HG02884 (cell line): ENCODE measurements around the gene CIB4.

Experiments used
- ATAC-seq: cut with Tn5 transposase; IDR thresholded peaks from one replicate; pipeline ENCODE4 v1.9.1; 2021; ENCODE audit warnings: mild to moderate bottlenecking, moderate library complexity; ENCODE audit not compliant: unreplicated experiment

The CIB4 gene

GRCh38 chr2:26556309-26557243 is 84.6 kb downstream of the CIB4 start:
- ATAC-seq, result no peak

GRCh38 chr2:26555246-26556133 is 85.7 kb downstream of the CIB4 start:
- no peak for ATAC-seq

GRCh38 chr2:26552641-26553374 is 88.4 kb downstream of the CIB4 start:
- ATAC-seq, result no peak

GRCh38 chr2:26550276-26551015 is 90.7 kb downstream of the CIB4 start:
- no peak for ATAC-seq

GRCh38 chr2:26542676-26543505 is 98.3 kb downstream of the CIB4 start:
- no peak for ATAC-seq

GRCh38 chr2:26542194-26542455 is 99.0 kb downstream of the CIB4 start:
- ATAC-seq, result no peak

GRCh38 chr2:26541401-26542193 is 99.6 kb downstream of the CIB4 start:
- ATAC-seq, result no peak

- ATAC-seq, result no peak
Observed at GRCh38 chr2:26540961-26541360, 100.2 kb downstream of the CIB4 start.

GRCh38 chr2:26540306-26540705 is 100.9 kb downstream of the CIB4 start:
- no peak for ATAC-seq

- ATAC-seq, result no peak
Observed at GRCh38 chr2:26537826-26538475, 103.2 kb downstream of the CIB4 start.

- ATAC-seq, result no peak
Observed at GRCh38 chr2:26537069-26537825, 103.9 kb downstream of the CIB4 start.

GRCh38 chr2:26536371-26537068 is 104.6 kb downstream of the CIB4 start:
- no peak for ATAC-seq

- ATAC-seq, result no peak
Observed at GRCh38 chr2:26535663-26536275, 105.4 kb downstream of the CIB4 start.

- ATAC-seq, result no peak
Observed at GRCh38 chr2:26534865-26535662, 106.1 kb downstream of the CIB4 start.

GRCh38 chr2:26534098-26534864 is 106.9 kb downstream of the CIB4 start:
- no peak for ATAC-seq
